Fibroblast of lung (primary cell): ENCODE data around the gene MCTP1. TPM values are rescaled to one million over a fixed set of nuclear protein-coding genes. Genes with fewer than 3 reads are reported as not detected.
"Not testable (repeated sequence)": the region's sequence is repeated elsewhere in the genome, so short reads cannot be mapped to it uniquely, and the experiment has no call there.

Source experiments
- DNase-seq, 2 donors: peaks; one replicate each; pipeline versions ENCODE4 v3.0.0 to v3.0.0-alpha.2; 2010; ENCODE audit warnings: low read depth in 2 of 2
- H2AFZ ChIP-seq: 2 replicates; pipeline ENCODE4 v1.5.1; 2012; ENCODE audit warnings: low read length, control low read depth, inconsistent platforms
- H3K27ac ChIP-seq: 2 replicates; pipeline ENCODE4 v1.5.1; 2011; ENCODE audit warnings: low read length, control low read depth; ENCODE audit not compliant: insufficient read depth
- H3K27me3 ChIP-seq: 2 replicates; pipeline ENCODE4 v1.5.1; 2011; ENCODE audit warnings: mild to moderate bottlenecking, low read length; ENCODE audit not compliant: control insufficient read depth, insufficient read depth
- H3K36me3 ChIP-seq: 2 replicates; pipeline ENCODE4 v1.5.1; 2011; ENCODE audit warnings: low read length; ENCODE audit not compliant: control insufficient read depth, insufficient read depth
- H3K4me1 ChIP-seq: 2 replicates; pipeline ENCODE4 v1.5.1; 2011; ENCODE audit warnings: low read length; ENCODE audit not compliant: control insufficient read depth, insufficient read depth; ENCODE audit errors: extremely low read depth
- H3K4me2 ChIP-seq: 2 replicates; pipeline ENCODE4 v1.5.1; 2011; ENCODE audit warnings: low read length, control low read depth; ENCODE audit not compliant: insufficient read depth; ENCODE audit errors: extremely low read depth
- H3K4me3 ChIP-seq, 4 experiments: fragments of 200-600 bp in 1 of 4; sonication (generic) in 1 of 4; replicated peaks in 1 of 4; 2 replicates each; pipeline ENCODE4 v1.5.1; 2011 to 2016; ENCODE audit warnings: low read length in 4 of 4, low read depth in 3 of 4, mild to moderate bottlenecking in 3 of 4, control low read depth in 2 of 4, inconsistent platforms in 1 of 4, mixed read lengths in 1 of 4; ENCODE audit not compliant: insufficient read depth in 1 of 4; ENCODE audit errors: control extremely low read depth in 1 of 4
- H3K79me2 ChIP-seq: 2 replicates; pipeline ENCODE4 v1.5.1; 2012; ENCODE audit warnings: mild to moderate bottlenecking, low read length, inconsistent platforms; ENCODE audit not compliant: control insufficient read depth, insufficient read depth
- H3K9ac ChIP-seq: 2 replicates; pipeline ENCODE4 v1.5.1; 2011; ENCODE audit warnings: mild to moderate bottlenecking, low read length, control low read depth; ENCODE audit not compliant: insufficient read depth
- H3K9me3 ChIP-seq: 2 replicates; pipeline ENCODE4 v1.5.1; 2012; ENCODE audit warnings: low read depth, low read length; ENCODE audit not compliant: control insufficient read depth, insufficient read depth
- H4K20me1 ChIP-seq: 2 replicates; pipeline ENCODE4 v1.5.1; 2011; ENCODE audit warnings: low read length; ENCODE audit not compliant: control insufficient read depth, insufficient read depth; ENCODE audit errors: extremely low read depth
- CTCF ChIP-seq, 2 donors: IDR thresholded peaks in 1 of 2; conservative IDR thresholded peaks in 1 of 2; 1 replicate in 1 of 2; 2 replicates in 1 of 2; pipeline ENCODE4 v1.5.1; 2011 to 2012; ENCODE audit warnings: low read length in 2 of 2, control low read depth in 1 of 2, inconsistent platforms in 1 of 2, low read depth in 1 of 2, mild to moderate bottlenecking in 1 of 2
- EZH2 ChIP-seq: IDR thresholded peaks from 2 replicates; pipeline ENCODE4 v1.5.1; 2012; ENCODE audit warnings: low read length, control low read depth, mild to moderate bottlenecking; ENCODE audit errors: missing control alignments
- polyA plus RNA-seq, 2 donors: library from polyadenylated mRNA; depleted of rRNA in 1 of 2; stranded (reverse) in 1 of 2; unstranded in 1 of 2; fragments of >200 nt; gene quantifications; 2 replicates each; pipeline ENCODE4 v1.2.1, GENCODE V29; 2011 to 2012; ENCODE audit warnings: missing spikeins in 1 of 2
- total RNA-seq: library from RNA; depleted of rRNA; stranded (reverse); fragments of >200 nt; gene quantifications from 2 replicates; pipeline ENCODE4 v1.2.1, GENCODE V29; 2014

MCTP1 gene
- total and polyA plus RNA-seq, 2 donors (not counting 1 experiment from before 2014, with no cell fraction given) = 0.78 to 7.9 TPM

- no peak for DNase-seq
- Histone ChIP-seq H3K4me1 (no peaks in the 10 kb centered on the region), H3K27me3 (no peaks in the 10 kb centered on the region), H3K9me3 (no peaks in the 10 kb centered on the region), H3K4me3 (no peak overlapping the region), H3K36me3 (no peaks in the 10 kb centered on the region), H3K4me2 (no peak overlapping the region), H3K9ac (no peak overlapping the region), H2AFZ (no peak overlapping the region), H3K27ac (no peak overlapping the region), H4K20me1 (no peaks in the 10 kb centered on the region), H3K79me2 (no peaks in the 10 kb centered on the region)
- TF ChIP-seq EZH2 = no peak
- TF ChIP-seq CTCF (conservative IDR thresholded peaks at IDR 0.05 in 1 of 2, IDR thresholded peaks at IDR 0.05 in 1 of 2; ENCODE audit: low read depth in 1 of 2, low read length in 2 of 2) = no peak
Observed at GRCh38 chr5:94847019-94847418, 437.9 kb downstream of the MCTP1 start.

- not testable (repeated sequence) for H3K27me3 ChIP-seq, H4K20me1 ChIP-seq, H3K36me3 ChIP-seq, H3K79me2 ChIP-seq, H3K4me2 ChIP-seq, H3K4me1 ChIP-seq, DNase-seq, H2AFZ ChIP-seq, H3K9me3 ChIP-seq, H3K27ac ChIP-seq, H3K9ac ChIP-seq, H3K4me3 ChIP-seq
Observed at GRCh38 chr5:94845696-94846095, 439.2 kb downstream of the MCTP1 start.

DNA sequence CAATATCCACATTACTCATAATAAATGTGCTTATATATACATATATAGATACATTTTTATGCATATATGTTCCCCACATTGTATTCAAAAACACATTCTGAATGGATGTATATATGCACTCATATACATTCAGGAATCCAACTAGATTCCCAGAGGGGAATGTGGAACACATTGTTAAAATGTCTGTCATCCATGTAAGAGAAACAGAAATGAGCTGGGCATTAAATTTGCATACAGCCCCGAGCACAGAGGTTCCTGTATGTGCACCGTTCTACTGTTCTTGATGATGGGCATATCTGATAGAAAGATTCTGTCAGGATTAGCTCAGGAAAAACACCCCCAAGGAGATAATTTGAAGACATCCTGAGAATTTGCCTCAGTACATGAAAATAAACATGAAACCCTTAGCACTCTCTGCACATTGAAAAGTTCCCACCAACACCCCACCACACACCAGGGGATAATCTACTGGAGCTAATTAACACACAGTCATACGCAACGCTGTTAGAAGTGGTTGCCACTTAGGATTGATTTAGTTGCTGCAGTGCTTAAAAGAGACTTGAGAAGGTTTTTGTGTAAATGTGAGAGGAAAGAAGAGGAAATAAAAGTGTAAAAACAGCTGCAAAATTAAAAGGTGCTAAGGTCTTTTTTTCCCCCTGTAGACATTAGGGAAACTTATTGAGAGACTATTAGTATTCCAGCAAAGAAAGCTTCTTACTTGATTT is 443.1 kb downstream of the MCTP1 start:
- H3K79me2 ChIP-seq = no peaks in the 10 kb centered on the region
- TF ChIP-seq EZH2 (no peak), CTCF (conservative IDR thresholded peaks at IDR 0.05 in 1 of 2, IDR thresholded peaks at IDR 0.05 in 1 of 2; ENCODE audit: low read depth in 1 of 2, low read length in 2 of 2) (no peak)
- H3K27ac ChIP-seq = no peak overlapping the region
- H3K4me2 ChIP-seq = no peak overlapping the region
- no peak overlapping the region for H3K4me3 ChIP-seq
- H2AFZ ChIP-seq = no peak overlapping the region
- H3K4me1 ChIP-seq = no peaks in the 10 kb centered on the region
- H3K36me3 ChIP-seq = no peaks in the 10 kb centered on the region
- no peak for DNase-seq
- H3K9ac ChIP-seq = no peak overlapping the region
- H3K27me3 ChIP-seq = no peaks in the 10 kb centered on the region
- no peaks in the 10 kb centered on the region for H4K20me1 ChIP-seq
- no peaks in the 10 kb centered on the region for H3K9me3 ChIP-seq
